ENCODE results near the gene NPPA.

NPPA gene

DNA sequence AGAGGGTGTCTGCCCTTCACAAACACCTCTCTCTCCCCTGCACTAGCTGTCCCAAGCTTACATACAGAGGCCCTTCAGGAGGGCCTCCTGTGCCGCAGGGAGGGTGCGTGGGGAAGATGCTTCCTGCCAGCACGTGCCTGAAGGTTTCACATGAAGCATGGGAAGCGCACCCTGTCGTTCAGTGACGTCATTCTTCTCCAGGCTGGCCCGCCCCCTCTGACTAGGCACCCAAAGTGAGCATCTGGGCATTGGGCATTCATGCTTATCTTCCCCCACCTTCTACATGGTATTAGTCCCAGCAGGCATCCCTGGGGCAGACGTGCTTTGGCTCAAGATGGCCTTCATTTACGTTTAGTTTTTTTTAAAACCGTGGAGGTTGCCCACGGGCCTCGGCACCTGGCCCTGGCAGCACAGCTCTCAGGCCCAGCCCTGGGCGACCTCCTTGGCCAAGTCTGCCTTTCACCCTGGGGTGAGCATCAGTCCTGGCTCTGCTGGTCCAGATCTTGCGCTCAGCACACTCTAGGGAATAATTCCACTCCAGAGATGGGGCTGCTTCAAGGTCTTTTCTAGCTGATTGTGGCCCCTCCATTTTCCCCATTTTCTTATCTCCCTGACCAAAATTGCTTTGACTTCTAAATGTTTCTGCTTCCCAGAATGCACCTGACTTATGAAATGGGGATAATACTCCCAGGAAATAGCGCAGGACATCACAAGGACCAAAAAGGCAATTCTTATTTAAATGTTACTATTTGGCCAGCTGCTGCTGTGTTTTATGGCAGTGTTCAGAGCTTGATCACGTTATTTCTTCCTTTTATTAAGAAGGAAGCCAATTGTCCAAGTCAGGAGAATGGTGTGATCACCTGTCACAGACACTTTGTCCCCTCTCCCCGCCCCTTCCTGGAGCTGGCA, 6.1 kb downstream of the NPPA start:
- no peak for DNase-seq

DNA sequence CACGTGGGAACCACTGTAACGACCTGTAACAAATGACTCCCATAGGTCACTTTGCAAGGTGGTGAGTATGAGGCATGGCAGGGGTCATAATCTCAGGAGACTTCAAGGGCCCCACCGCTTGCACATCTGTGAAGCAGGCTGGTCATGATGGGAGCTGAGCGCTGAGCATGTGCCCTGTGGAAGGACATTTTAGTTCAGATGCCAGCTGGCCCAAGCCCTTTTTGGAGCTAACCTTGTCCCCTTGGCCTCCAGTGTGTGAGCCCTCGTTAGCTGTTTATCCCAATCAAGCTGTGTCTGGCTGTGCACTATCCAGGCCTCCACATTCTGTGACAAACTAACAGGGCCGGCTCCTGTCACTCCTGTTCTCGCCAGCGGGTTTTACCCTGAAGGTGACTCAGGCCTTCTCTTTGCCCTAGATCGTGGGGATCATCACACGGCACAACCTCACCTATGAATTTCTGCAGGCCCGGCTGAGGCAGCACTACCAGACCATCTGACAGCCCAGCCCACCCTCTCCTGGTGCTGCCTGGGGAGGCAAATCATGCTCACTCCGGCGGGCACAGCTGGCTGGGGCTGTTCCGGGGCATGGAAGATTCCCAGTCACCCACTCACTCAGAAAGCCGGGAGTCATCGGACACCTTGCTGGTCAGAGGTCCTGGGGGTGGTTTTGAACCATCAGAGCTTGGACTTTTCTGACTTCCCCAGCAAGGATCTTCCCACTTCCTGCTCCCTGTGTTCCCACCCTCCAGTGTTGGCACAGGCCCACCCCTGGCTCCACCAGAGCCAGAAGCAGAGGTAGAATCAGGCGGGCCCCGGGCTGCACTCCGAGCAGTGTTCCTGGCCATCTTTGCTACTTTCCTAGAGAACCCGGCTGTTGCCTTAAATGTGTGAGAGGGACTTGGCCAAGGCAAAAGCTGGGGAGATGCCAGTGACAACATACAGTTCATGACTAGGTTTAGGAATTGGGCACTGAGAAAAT, 7.6 kb downstream of the NPPA start:
- DNase-seq: no peak

DNA sequence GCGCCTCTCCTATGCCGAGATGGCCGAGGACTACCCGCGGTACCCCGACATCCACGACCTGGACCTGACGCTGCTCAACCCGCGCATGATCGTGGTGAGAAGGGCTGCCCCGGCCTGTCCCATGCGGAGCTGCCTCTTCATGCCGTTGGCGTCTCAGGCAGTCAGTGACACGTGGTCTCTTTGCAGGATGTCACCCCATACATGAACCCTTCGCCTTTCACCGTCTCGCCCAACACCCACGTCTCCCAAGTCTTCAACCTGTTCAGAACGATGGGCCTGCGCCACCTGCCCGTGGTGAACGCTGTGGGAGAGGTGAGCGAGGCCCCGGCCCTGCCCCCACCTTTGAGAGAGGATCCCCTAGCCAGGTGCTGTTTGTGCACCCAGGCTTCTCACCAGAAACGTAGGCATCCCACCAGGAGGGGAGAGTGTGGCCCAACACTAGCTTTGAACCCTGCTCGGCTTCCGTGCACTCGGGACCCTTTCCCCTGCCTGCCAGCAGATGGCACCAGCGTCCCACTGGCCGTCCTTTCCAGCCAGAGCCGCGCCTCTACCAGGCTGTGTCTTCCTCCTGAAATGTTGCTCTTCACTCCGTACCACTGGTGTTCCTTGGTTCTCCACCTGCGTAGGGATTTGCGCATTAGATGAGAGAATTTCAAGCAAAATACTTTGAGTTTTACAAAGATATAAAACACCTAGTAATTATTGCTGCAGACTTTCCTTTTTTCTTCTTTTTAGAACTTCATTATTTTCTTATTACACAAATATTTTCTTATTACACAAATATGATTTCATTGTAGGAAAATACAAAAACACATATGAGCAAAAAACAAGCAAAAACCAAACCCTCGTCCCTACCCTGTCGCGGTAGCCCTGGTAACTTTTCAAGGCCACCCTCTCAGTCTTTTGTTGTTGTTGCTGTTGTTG, 9.0 kb downstream of the NPPA start:
- peak; percentile 51 for DNase-seq

DNA sequence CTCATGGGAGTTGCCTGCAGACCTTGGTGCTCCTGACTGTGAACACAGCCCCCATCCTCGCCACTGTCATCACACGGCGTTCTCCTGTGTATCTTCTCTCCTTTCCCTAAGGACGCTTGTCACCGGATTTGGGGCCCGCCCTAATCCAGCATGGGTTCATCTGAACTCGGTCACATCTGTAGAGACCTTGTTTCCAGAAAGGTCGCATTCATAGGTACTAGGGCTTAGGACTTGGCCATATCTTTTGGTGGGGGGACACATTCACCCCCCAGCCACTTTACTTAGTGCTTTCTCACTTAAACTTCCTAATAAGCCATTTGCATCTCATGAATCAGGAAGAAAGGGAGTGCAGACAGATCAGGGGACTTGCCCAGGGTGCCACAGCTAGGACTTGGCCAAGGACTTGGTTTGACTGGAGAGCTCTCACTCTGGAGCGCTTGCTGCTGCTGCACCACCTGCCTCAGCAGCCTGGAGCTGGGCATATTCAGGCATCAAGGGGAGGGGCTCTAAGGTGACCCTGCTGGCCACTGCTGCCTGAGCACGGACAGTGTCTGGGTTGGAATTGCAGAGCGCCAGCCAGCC, 9.7 kb downstream of the NPPA start:
- DNase-seq: no peak

DNA sequence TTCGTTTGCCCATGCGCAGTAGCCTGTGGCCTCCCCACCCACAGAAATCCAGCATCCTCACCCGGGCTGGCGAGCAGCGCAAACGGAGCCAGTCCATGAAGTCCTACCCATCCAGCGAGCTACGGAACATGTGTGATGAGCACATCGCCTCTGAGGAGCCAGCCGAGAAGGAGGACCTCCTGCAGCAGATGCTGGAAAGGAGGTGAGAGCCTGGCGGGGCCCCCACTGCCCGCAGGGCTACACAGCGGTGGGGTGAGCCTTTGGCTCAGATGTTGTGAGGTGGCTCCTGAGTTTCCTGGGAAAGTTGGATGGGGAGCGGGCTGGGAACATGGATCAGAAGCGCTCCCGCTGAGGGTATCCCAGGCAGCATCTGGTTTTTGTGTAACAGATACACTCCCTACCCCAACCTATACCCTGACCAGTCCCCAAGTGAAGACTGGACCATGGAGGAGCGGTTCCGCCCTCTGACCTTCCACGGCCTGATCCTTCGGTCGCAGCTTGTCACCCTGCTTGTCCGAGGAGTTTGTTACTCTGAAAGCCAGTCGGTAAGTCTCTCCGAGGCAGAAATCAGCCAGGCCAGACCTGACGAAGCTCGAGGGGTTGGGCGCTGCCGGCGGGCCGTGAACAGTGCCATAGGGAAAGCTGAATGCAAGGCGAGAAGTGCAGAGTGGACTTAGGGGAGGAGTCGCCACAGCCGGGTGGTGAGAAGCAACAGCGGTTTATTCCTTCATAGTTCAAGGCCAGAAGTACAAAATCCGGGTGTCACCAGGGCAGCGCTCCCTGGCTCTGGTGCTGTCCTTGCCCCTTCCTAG, 10.4 kb downstream of the NPPA start:
- DNase-seq: no peak

DNA sequence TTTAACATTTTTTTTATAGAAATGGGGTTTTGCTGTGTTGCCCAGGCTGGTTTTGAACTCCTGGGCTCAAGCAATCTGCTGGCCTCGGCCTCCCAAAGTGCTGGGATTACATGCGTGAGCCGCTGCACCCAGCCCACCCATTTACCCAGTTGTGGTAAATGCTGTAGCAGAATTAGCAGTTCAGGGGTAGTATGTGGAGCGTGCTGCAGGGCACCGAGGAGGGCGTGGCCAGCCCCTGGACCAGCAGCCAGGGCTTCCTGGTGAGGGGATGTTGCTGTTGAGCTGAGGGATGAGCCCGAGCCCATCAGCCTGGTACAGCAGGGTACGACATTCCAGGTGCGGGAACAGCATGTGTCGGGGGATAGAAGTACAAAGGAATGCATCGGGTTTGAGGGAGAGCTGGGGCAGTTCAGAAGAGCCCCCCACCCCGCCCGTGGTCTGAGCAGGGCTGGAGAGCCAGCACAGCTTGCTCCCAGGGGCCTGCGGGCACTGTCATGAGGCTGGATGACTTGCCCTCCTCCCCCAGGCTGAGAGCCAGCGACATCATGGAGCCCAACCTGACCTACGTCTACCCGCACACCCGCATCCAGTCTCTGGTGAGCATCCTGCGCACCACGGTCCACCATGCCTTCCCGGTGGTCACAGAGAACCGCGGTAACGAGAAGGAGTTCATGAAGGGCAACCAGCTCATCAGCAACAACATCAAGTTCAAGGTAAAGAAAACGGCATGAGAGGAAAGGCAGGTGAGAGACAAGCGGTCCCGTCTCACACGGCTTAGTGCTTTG, 11.9 kb downstream of the NPPA start:
- no peak for DNase-seq

DNA sequence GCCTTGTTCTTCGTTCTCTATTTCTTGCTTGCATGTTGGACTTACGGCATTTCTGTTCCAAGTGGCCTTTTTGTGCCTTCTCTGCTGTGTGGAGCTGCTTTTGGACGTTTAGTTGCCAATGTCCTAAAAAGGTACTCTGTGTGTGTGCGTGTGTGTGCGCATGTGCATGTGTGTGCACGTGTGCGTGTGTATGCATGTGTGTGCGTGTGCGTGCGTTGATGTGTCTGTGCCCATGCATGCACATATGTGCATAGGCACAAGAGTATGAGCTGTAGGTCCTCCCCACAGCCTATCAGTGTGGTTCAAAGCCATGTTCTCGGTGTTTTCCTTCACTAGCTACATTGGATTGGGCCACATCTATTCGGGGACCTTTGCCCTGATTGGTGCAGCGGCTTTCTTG, 13.7 kb downstream of the NPPA start:
- no peak for DNase-seq

DNA sequence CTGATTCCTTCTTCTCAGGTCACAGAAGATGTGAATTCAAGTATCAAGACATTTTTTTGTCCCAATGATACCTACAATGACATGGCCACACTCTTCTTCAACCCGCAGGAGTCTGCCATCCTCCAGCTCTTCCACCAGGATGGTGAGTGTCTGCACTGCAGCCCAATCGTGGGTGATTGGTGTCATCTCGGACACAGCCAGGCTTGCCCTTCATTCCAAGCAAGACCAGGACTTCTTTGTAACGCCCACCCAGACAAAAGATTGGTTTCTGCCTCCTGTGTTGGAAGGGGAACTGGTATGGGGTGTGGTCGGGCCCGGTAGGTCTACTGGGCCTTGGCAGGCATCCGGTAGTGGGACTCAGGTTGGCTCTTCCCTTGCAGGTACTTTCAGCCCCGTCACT, 14.1 kb downstream of the NPPA start:
- DNase-seq: no peak

DNA sequence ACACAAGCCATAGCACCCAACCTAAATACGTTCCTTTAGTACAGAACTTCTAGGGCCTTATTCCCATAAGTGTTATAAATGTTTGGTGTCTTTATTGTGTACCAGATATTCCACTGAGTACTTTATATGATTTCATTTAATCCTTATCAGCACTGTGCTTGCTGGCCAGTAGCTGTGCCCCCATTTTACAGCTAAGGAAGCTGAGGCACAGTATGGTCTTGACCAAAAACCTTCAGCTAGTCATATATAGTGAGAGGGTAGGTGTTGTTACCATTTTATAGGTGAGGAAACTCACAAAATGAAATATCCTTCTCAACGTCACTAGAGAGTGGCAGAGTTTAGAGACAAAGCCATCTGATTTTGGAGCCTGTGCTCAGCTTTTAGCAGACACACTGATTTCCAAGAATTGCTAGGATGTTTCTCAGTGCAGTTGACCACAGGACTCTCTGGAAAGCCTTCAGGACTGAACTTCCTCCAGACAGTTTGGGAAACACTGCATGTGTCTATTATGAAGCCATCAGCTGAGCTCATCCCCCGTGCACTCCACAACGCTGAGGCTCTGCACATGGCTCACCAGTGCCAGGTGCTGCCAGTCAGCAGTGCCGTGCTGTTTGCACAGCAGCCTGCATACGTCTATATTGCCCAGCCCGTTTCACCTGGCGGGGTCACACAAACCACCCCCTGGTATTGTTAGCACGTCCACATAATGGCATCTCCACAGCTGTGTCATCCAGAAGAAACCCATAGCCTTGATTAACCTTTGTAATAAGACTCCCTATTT, 15.4 kb downstream of the NPPA start:
- no peak for DNase-seq

DNA sequence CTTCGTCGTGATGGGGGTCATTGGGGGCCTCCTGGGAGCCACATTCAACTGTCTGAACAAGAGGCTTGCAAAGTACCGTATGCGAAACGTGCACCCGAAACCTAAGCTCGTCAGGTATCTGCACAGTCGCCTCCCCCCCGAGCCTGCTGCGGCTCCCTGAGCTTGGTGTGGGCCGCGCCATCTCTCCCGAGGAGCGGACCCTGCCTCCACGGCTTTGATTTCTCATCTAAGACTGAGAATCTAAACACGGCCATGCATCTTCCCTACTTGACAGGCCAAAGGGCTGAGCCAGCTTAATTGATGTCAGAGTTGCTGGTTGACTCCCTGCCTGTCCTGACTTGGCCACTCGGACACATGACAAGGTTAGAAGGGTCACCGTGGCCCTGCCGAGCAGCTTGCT, 19.1 kb downstream of the NPPA start:
- no peak for DNase-seq

DNA sequence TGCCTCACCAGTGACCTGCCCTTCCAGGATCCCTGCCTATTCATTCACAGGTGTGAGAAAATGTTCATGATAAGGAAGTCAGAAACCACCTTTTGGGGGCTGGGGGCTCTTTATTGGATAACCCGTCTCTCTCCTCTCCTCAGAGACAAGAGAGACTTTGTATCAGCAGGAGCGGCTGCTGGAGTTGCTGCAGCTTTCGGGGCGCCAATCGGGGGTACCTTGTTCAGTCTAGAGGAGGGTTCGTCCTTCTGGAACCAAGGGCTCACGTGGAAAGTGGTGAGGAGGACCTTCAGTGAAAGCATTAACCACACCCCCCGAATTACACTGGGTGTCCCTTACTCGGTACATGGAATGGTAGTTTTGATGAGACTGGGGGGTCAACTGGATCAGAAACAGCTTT, 20.6 kb downstream of the NPPA start:
- no peak for DNase-seq

DNA sequence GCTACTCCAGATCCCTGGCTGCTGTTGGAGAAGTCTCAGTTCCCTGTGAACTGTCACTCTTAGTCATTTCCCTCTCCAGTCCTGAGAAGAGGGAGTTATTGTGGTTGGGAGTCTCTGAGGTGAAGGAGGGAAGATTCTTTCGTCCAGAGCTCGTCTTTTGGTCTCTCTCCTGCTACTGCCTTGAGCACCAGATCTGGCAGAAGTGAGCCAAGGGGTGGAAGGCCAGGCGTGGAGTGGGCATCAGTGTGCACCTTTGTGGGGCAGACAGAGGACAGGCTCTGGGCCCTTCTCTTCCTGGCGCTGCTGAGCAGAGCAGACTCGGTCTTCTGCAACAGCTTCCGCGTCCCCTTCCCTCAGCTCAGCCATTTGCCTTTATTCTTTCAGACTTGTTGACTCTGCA, 22.5 kb downstream of the NPPA start:
- DNase-seq: no peak

DNA sequence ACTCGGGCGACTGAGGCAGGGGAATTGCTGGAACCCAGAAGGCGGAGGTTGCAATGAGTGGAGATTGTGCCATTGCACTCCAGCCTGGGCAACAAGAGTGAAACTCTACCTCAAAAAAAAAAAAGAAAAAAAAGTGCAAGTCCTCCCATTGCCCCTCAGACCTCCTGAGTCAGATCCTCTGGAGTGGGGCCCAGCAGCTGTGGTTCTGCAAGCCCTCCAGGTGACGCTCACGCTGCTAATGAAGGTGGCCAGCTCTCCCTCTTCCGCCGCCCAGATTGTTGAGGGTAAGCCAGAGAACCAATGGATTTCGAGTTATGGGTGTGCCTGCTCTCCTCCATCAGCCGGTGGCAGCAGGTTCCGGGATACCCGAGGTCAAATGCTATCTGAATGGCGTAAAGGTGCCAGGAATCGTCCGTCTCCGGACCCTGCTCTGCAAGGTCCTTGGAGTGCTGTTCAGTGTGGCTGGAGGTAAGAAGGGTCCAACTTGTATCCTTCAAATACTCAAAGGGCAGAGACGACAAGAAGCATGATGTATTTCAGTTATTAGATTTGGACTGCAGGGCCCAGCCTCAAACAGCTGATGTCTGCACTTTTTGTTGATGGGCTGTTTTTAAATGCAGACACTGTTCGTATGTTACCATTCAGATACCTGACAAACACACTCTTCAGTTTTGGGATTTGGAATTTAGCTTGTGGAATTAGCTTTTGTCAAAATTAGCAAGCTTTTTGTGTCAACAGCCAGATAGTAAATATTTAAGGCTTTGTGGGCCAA, 24.0 kb downstream of the NPPA start:
- no peak for DNase-seq

DNA sequence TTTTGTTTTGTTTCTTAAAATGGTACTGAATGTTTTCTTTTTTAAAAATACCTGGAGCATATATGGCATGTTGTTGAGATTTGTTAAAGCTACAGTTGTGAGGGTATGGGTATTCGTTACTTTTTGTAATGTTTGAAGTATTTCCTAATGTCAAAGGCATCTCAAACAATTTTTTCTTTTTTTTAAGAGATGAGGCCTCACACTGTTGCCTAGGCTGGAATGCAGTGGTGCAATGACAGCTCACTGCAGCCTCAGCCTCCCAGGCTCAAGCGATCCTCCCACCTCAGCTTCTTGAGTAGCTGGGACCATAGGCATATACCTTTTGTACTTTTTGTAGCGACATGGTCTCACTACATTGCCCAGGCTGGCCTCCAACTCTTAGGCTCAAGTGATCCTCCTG, 25.5 kb downstream of the NPPA start:
- no peak for DNase-seq

DNA sequence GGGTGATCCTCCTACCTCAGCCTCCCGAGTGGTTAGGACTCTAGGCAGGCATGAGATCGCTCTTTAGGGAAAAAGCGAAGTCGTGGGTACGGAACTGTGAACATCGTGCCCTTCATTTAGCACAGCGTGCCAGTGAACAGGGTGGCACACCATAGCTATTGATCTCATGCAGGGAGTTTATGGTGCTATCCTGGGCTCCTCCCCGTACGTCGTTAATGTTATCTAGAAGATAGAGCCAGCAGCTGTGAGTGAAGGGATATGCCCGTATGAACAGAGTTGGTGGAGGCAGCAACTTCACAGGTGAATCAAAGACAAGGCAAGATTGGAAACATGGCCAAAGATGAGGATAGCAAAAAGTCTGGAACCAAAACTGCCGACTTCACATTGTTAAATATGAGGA, 30.4 kb downstream of the NPPA start:
- DNase-seq: no peak

DNA sequence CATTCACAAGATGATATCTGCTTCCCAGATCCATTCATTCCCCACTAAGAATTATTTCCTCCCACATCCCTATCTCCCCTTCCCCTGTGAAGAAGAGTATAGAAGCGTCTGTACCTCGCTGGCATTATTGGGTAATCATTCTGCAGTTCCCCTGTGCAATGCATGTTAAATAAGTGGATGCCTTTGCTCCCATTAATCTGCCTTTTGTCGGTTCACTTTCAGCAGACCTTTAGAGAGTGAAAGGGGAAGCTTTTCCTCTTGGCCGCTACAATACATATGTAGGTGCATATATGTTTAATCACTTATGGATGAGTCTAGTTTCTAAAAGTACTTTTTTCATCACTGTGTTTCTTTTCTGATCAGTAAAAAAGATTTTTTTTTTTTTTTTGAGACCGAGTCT, 34.6 kb downstream of the NPPA start:
- no peak for DNase-seq

DNA sequence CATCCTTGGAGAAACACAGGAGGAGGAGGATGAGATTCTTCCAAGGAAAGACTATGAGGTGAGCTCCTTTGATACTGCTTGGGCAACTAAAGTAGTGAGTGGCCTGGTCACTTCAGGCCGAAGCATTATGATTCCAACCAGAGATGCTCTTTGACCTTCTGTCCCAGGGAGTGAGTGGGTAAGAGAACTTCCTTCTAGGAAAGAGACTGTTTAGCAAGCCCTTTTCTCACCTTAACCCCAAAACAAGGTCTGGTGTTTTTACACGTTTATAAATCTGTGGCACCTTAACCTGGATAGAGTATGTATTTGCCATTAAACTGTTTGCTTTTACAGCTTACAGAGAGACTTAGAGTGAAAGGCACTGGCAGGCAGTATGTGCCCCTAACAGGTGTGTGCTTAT, 40.5 kb downstream of the NPPA start:
- DNase-seq: no peak

DNA sequence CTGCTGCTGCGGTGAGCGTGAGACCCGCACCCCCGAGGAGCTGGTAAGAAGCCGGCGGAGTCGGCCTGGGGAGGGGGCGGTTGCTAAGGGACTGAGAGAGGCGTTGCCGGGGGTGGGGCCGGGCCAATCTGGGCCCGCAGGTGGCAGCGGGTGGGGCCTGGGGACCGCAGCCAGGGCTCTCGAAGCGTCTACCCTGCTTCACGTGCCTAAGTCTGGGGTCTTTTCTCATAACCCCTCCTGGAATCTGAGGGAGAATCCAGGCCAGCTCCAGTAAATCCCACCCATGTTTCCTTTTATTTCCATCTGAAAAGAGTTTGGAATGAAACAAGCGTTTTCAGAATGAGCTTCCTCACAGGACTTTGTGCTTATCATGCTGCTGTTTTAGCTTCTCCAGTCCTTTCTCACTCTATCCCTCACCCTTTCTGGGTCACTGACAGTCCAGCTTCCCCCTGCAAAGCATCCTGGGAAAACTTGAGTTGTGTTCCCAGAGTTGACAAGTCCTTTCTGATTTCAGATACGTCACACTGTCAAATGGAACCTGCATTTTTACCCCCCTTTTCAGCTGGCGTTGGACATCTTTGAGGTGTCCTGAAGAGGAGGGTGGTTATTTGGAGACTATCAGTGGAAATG, 41.2 kb downstream of the NPPA start:
- peak; percentile 29 for DNase-seq
